Fibroblast of mammary gland (primary cell): ENCODE data around the gene MYL9.

Experiments
- DNase-seq: peaks from one replicate; pipeline ENCODE4 v3.0.0-alpha.2; 2010; ENCODE audit warnings: low read depth
- H3K4me3 ChIP-seq: 2 replicates; pipeline ENCODE4 v1.5.1; 2011; ENCODE audit warnings: low read depth, mild to moderate bottlenecking, low read length, moderate library complexity; ENCODE audit not compliant: control insufficient read depth
- TF ChIP-seq, protein P1 (sequence below): conservative IDR thresholded peaks from 2 replicates; pipeline ENCODE4 v1.5.1; 2011; ENCODE audit warnings: low read depth, low read length, inconsistent platforms; ENCODE audit not compliant: control insufficient read depth, insufficient read depth

The MYL9 gene

DNA sequence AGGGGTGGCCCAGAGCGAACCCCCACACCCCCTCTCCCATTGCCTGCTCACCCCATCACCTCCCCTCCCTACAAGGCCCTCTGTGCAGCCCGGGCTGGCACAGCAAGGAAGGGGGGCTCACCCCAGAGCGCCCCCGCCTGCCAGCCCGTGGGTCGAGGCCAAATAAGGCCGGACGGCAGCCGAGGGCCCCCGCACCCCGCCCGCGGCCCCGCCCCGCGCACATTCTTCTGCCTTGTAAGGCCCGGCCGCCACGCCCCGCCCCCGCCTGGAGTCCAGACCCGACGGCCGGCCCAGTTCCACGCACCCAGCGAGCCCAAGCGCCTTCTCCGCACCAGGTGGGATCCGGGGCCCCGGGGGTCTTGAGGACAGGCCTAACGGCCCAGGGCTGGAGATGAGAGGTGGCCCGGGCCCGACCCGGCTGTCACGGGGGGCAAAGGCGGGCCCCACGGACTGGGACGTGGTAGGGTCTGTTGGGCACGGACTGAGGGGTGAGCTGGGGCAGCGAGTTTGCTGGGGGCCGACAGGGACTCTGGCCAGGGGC, at the start of gene MYL9:
TSS of gene MYL9 (plus strand) at position 293 of the 541 bp plus-strand sequence. CDS start 3,366 bp downstream, outside the sequence.
- peak within 1 kb of the TSS; percentile 75 for H3K4me3 ChIP-seq

DNA sequence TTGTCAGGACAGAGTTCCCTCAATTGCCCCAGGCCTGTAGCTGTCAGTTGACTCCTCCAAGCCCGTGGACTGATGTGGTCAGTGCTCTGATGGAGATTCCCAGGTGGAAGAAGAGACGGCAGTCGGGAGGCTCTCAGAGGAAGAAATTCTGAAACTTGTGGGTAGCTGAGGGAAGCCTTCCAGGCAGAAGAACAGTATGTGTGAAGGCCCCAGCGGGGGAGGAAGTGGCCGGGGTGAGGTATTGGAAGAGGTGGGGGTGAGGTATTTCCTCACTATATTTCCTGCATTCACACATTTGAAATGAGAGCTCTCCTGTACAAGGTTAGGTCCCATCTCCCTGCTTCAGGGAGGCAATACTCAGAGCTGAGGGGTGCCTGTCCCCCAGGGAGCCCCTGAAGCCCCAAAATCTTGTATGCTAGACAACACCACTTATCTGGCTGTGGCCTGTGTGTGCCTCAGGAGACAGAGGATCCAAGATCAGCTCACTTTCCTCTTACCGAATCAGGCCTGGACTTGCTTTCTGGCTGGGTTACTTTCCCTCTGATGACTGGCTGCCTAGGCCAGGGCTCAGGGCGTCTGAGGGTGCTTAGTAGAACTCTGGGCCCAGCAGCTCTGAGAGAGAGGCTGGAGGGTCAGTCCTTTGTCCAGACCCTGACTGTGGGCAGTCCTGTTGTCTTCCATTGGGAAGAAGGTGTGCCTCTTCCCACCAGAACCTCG, 49.3 kb upstream of the MYL9 start:
- no peak for DNase-seq
- no peak overlapping the region for H3K4me3 ChIP-seq
- TF ChIP-seq, protein P1, sequence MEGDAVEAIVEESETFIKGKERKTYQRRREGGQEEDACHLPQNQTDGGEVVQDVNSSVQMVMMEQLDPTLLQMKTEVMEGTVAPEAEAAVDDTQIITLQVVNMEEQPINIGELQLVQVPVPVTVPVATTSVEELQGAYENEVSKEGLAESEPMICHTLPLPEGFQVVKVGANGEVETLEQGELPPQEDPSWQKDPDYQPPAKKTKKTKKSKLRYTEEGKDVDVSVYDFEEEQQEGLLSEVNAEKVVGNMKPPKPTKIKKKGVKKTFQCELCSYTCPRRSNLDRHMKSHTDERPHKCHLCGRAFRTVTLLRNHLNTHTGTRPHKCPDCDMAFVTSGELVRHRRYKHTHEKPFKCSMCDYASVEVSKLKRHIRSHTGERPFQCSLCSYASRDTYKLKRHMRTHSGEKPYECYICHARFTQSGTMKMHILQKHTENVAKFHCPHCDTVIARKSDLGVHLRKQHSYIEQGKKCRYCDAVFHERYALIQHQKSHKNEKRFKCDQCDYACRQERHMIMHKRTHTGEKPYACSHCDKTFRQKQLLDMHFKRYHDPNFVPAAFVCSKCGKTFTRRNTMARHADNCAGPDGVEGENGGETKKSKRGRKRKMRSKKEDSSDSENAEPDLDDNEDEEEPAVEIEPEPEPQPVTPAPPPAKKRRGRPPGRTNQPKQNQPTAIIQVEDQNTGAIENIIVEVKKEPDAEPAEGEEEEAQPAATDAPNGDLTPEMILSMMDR = no peak

More for the DNA sequence above, at the start of gene MYL9:
- TF ChIP-seq, protein P1 = no peak
- peak; percentile 40 for DNase-seq

DNA sequence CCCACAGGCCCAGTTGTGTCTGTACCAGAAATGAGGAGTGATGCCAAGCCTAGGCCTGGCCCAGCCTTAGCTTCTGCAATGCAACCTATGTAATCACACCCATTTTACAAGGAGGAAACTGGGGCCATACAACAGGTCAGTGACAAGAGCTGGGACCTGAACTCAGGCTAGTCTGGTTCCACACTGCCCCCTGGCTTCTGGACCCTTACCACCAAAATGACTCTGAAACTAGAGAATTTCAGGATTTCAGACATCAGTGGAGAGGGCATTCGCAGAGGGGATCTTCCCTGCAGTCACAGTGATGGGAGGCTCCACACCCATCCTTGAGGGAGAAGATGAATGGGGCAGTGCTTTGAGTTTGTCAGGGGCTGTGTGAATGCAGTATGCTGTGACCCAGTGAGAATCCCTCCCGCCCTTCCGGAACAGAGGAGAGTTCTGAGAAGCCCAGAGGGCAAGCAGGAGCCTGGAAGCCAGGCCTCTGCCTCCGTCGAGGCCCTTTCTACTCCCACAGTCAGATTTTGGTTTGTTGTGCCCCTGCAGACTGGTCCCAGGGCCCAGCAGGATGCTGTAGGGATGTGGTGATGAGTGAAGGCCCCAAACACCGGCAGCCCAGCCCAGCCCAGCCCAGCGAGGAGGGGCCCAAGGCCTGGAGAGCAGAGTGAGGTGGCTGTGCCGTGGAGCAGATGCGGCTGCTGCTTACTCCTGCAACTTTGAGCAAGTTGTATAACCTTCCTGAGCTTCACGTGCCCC, 48.1 kb upstream of the MYL9 start:
- H3K4me3 ChIP-seq = no peak overlapping the region
- TF ChIP-seq, protein P1 = peak; percentile 33

DNA sequence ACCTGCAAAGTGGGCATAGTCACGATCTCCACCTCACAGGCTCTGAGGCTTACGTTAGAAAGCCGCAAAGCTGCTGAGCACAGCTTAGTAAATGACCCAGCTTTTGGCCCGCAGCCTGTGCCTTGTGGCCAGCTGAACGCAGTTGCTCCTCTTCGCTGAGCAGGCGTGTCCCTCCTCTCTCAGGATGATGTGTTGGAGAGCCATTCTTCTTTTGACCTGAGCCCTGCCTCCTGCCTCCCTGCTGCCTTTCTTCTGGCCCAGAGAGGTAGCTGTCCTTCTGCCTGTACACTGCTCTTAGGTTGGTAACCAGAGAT, 47.6 kb upstream of the MYL9 start:
- DNase-seq = peak; percentile 92
- TF ChIP-seq, protein P1 = no peak
- H3K4me3 ChIP-seq = no peak overlapping the region

More for the DNA sequence above, 48.1 kb upstream of the MYL9 start:
- no peak for DNase-seq

DNA sequence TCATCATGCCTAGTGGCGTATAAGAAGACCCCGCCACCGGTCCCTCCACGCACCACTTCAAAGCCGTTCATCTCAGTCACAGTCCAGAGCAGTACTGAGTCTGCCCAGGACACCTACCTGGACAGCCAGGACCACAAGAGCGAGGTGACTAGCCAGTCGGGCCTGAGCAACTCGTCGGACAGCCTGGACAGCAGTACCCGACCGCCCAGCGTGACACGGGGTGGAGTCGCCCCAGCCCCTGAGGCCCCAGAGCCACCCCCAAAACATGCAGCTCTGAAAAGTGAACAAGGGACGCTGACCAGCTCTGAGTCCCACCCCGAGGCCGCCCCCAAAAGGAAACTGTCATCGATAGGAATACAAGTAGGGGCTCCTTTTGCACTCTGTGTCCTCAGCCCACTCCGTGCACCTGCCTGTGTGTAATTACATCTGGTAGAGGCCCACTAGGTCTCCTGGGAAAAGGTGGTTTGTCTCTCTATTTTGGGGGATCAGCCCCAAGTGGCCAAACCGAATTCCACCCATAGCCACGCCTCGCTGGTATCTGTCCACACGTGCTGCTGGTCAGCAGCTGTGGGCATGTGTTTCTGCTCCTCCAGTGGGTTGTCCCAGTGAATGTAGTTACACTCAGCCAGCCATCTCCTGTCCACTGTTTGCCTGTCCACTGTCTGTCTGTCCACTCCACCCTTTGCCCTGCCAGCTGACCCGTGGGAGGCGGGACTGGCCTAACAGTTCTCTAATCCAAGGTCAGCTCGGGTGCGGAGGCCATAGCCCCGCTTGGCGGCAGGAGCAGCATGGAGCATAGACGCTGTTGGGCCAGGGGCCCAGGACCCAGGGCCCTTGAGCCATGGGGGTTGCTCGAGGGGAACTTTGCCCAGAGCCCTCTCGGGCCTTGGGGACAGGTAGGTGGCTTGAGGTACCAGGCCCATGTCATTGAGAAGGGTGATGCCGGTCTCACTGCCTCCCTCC, 44.3 kb upstream of the MYL9 start:
- TF ChIP-seq, protein P1 = no peak
- no peak overlapping the region for H3K4me3 ChIP-seq
- no peak for DNase-seq

DNA sequence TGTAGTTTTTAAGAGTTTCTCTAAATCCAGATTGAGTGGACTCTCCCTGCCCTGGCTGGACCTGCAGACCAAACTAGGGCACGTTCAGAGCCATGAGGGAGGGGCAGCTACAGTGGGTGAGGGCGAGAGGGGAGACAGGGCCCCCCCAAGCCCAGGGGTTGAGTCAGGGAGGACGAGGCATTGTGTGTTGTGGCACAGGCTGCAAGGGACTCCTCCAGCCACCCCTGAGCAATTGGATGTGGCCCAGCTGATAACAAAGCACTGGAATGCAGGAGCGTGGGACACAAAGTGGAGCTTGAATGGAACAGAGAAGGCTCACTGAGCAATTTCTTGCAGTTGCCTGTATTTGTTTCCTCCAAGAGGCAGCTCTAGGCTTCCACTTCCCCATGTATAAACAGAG, 43.5 kb upstream of the MYL9 start:
- DNase-seq = no peak
- TF ChIP-seq, protein P1 = no peak
- no peak overlapping the region for H3K4me3 ChIP-seq
